ENCODE data around the gene PARPBP.
A peak's percentile ranks its signal among the peaks of the same experiment; 100 is the strongest.
"Not testable (repeated sequence)": the region's sequence is repeated elsewhere in the genome, so short reads cannot be mapped to it uniquely, and the experiment has no call there.

PARPBP gene, protein sequence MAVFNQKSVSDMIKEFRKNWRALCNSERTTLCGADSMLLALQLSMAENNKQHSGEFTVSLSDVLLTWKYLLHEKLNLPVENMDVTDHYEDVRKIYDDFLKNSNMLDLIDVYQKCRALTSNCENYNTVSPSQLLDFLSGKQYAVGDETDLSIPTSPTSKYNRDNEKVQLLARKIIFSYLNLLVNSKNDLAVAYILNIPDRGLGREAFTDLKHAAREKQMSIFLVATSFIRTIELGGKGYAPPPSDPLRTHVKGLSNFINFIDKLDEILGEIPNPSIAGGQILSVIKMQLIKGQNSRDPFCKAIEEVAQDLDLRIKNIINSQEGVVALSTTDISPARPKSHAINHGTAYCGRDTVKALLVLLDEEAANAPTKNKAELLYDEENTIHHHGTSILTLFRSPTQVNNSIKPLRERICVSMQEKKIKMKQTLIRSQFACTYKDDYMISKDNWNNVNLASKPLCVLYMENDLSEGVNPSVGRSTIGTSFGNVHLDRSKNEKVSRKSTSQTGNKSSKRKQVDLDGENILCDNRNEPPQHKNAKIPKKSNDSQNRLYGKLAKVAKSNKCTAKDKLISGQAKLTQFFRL

DNA sequence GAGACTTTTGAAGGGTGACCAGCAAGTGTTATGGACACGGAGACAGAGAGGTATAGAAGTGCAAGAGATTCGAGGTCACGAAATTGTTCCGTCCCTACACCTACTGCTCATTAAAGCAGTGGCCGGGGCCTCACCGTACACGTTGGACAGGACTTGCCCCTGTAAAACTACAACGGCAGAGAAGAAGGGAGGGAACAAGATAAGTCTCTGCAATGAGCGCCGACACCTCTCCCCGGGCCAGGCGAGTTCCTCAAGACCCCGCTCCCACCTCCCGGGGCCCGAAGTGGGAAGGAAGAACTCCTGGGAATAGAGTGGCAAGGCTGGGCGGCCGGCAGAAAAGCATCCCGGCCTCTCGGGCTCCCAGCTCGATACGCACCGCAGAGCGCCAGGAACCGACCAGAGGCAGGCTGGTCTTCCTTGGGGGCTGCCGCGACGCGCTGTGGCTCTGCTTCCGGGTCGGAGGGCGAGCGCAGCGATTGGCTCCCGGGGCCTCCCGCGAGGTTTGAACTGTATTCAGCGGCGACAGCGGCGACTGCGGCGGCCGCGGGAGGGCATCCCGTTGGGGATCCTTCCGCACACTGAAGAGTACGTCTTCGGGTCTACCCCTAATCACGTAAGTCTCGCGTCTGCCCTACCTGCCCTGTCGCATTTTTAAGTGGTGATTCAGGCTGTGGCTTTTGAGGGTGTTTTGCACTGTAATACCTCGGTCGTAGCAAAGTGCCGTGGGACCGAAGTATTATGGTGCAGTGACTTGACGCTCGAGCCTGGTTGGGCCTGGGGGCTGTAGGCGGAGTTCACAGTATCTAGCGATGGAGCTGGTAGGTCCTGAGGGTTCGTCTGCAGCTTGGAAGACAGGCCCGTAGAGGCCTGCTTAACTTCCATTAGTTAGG is at the start of gene PARPBP, which contains the start of gene NUP37:
PARPBP (plus strand) TSS at position 510 of the 890 bp plus-strand sequence. CDS start 3,706 bp downstream, outside the sequence.
NUP37 (minus strand) TSS at position 441 of the 890 bp plus-strand sequence. CDS start 1,596 bp downstream, outside the sequence.
- DNase-seq (ENCODE audit: low read depth) = peak; percentile 85

DNA sequence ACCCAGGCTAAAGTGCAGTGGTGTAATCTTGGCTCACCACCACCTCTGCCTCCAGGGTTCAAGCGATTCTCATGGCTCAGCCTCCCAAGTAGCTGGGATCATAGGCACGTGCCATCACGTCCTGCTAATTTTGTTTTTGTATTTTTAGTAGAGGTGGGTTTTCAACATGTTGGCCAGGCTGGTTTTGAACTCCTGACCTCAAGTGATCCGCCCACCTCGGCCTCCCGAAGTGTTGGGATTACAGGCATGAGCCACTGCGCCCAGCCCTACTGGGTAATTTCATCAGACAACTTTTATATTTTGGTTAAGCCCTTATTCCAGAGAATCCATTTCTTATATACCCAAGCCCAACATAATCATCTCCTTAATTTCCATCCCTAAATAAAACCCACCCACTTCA is 47.9 kb upstream of the PARPBP start:
- not testable (repeated sequence) for DNase-seq (ENCODE audit: low read depth)

DNA sequence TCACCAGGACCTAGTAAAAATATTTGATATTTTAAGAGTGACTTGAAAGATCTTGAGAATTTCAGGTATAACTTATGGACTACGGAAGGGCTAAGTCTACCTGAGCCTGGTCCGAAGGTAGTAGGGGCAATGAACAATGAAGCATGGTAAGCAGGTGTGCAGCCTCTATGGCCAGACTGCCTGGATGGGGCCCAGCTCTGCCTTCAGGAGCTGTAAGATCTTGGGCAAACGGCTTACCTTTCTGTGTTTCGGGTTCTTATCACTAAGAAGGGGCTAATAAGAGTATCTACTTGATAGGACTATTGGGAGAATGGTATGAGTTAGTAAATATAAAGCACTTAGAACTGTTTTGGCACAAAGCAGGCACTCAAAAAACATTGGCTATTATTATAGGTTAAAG is 39.1 kb upstream of the PARPBP start:
- no peak for DNase-seq (ENCODE audit: low read depth)

DNA sequence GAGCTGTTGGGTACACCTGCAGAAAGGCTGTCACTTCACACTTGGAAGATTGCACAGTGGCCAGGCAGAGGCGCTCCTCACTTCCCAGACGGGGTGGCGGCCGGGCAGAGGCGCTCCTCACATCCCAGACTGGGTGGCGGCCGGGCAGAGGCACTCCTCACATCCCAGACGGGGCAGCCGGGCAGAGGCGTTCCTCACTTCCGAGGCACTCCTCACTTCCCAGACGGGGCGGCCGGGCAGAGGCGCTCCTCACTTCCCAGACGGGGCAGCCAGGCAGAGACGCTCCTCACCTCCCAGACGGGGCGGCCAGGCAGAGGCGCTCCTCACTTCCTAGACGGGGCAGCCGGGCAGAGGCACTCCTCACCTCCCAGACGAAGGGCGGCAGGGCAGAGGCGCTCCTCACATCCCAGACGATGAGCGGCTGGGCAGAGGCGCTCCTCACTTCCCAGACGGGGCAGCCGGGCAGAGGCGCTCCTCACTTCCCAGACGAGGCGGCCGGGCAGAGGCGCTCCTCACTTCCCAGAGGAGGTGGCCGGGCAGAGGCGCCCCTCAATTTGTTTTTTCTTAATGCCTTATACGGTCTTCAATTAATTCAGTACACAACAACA is 30.7 kb upstream of the PARPBP start:
- DNase-seq (ENCODE audit: low read depth) = not testable (repeated sequence)

DNA sequence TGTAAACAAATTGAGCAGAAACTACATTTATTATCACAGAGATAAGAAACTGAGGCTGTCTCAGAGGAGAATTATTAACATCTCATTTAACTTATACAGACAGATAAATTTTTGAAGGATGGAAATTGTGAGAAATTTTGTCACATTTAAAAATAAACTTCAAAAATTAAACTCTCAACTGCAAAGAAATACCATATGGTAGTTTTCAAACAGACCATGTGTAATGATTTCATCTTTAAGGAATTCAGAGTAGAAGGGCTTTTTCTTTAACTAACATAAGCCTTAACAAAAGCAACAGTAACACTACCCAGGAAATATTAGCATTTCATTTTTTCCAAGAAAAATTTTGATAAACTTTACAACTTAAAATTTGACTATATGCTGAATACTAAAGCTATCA is 26.7 kb upstream of the PARPBP start:
- no peak for DNase-seq (ENCODE audit: low read depth)

DNA sequence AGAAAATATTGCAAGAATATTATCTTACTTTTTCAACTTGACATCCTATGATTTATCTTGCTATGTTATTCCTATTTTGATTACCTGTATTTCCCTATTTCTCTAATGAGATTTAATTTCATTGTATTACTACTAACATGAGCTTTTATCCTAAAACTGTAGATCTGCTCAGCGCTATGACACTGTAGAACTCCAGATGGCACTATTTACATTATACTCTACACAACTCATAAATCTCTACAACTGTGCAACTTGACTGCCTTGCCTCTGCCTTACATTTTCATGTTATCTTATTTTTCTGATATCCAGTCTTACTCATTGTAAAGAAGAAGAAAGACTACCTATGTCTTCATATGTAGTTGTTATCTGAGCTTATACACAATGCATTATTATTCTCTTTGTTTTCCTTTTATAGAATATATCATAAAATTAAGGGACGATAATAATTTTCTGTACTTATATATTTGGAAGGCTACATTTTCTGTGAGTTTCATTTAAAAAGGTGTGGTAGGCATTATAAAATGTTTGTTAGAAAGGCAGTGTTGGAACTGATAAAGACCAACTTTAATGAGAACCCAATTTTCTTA is 24.2 kb upstream of the PARPBP start:
- no peak for DNase-seq (ENCODE audit: low read depth)

DNA sequence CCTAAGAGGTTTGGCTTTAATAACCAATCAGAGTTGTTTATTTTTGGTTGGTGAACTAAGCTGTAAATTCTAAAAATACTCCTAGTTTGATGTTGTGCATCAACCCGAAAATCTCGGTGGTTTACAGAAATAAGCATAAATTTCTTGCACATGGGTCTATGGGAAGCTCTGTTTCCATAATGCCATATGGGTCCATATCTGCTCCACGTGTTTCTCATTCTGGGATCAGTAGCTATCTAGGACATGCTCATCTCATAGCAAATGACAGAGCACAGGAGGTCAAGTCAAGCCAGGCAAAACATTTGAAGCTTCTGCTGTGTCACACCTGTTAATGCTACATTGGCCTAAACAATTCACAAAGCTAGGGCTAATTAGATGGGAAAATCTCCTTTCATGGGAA is 23.1 kb upstream of the PARPBP start:
- no peak for DNase-seq (ENCODE audit: low read depth)

DNA sequence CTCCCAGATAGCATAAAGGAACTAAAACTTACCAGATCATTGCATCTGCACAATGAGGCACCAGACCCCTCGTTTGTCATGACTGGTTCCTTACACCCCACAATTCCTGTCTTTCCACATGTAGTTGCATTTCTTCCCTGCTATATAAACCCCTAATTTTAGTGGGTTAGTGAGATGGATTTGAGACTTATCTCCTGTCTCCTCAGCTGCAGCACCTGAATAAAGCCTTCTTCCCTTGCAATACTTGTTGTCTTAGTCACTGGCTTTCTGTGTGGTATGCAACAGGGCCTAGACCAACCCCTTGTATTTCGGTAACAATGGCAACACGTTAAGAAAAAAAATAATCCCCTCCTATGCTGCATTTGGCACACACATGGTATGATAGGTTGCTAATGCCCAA is 13.1 kb upstream of the PARPBP start:
- DNase-seq (ENCODE audit: low read depth) = no peak

DNA sequence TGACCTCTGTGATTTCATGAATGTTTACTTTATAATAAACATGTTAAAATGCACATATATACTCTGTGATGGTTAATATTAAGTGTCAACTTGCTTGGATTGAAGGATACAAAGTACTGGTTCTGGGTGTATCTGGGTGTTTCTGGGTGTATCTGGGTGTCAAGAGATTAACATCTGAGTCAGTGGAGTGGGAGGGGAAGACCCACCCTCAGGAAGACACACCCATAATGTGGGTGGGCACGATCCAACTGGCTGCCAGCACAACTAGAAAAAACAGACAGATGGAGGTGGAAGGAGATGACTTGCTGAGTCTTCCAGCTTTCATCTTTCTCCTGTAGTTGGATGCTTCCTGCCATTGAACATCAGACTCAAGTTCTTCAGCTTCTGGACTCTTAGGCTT is 12.0 kb upstream of the PARPBP start:
- DNase-seq (ENCODE audit: low read depth) = no peak

DNA sequence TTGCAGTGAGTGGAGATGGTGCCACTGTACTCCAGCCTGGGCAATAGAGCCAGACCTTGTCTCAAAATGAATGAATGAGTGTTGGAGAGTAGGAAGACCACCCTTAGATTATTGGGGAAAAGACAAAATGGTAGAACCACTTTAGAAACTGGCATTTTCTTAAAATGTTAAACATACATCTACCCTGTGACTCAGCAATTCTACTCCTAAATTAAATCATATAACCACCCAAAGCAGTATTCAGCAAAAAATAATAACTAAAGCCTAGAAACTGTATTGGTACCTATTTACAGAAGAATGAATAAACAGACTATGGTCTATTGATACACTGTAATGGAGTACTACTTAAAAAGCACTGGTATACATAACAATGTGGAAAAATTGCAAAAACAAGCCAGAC is 9.2 kb upstream of the PARPBP start:
- no peak for DNase-seq (ENCODE audit: low read depth)

DNA sequence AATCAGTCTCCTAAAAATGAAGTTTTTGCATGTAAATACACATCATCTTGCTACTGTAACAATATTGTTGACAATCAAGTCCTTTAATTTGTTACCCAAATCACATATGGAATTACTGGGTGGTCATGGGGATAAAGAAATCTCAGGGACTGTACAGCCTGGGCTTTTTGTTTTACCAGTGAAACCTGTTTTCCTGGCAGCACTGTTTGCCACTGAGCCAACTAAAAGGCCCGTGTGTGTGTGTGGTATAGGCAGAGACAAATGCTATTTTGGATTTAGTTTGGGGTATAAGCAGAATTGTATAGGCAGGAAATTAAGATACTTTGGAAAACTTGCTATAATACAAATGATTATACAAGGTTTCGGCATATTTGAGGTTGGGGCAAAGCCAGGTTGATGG is 5.8 kb upstream of the PARPBP start:
- no peak for DNase-seq (ENCODE audit: low read depth)

DNA sequence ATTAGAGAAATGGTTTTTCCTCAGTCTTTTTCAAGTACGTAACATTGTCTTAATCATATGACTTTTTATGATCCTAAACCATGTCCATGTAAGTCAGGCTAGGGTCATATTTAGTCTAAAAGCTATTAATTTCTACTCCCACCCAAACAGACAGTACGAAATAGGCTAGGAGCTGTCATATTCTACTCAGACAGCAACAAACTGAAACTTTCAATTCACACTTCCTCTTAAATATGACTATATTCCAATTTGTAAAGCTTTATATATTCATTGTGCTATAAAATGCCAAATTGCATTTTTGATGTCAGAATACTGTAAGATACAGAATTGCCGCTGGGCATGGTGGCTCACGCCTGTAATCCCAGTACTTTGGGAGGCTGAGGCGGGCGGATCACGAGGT is 3.6 kb upstream of the PARPBP start:
- DNase-seq (ENCODE audit: low read depth) = no peak

DNA sequence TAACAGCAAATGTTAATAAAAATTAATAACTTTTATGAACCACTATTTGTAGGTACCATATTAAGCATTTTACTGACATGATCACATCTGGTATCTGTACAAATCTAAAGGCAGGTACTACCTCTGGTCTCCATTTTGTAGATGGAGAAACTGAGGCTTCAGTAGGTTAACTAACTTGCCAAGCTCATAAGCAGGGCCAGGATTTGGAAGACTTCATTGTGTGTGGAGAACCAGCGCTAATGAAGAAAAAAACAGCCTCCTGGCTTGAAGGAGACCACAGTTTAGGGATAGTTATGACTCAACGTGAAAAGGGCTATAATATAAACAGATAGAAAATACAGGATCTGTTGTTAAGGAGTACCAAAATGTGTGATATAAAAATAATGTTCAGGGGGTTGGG is 1.1 kb upstream of the PARPBP start:
- DNase-seq (ENCODE audit: low read depth) = no peak

DNA sequence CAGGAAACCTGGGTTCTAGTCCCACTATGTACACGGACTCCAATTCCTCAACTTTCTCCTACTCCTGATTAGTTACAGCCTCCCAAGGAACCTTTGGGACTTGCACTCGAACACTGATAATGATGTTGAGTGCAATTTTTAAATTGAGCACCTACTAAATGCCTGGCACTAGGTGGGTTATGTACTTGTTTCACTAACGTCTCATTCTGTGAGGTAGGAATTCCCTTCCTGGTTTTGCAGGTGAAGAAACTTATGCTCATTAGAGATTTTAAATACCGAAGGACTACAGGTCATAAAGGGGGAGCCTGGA is 536 bp downstream of the PARPBP start:
- no peak for DNase-seq (ENCODE audit: low read depth)

DNA sequence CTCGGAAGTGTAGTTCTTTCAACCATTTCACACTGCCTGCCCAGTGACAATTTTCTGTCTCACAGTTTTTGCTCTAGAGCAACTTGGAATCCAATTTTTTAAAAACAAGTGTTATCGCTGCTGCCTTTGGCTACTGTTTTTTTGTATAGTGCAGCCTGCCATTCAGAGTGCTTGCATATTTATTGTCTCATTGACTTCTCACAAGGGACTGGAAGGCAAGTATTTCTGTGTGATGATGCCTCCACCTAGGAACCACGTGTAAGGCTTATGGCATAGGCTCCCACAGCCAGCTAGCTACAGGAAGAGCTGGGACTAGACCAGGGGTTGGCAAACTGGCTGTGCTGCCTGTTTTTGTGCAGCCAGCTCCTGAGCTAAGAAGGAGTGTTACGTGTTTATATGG is 903 bp downstream of the PARPBP start:
- no peak for DNase-seq (ENCODE audit: low read depth)

DNA sequence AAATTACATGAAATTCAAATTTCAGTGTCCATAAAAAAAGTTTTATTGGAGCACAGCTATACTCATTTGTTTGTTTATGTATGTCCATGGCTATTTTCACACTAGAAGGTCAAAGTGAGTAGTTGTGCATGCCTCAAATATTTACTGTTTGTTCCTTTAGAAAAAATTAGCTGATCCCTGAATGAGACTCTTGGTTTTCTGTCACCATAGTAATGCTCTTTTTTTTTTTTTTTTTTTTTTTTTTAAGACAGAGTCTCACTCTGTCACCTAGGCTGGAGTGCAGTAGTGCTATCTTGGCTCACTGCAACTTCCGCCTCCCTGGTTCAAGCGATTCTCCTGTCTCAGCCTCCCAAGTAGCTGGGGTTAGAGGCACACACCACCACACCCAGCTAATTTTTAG is 1.3 kb downstream of the PARPBP start:
- DNase-seq (ENCODE audit: low read depth) = not testable (repeated sequence)

DNA sequence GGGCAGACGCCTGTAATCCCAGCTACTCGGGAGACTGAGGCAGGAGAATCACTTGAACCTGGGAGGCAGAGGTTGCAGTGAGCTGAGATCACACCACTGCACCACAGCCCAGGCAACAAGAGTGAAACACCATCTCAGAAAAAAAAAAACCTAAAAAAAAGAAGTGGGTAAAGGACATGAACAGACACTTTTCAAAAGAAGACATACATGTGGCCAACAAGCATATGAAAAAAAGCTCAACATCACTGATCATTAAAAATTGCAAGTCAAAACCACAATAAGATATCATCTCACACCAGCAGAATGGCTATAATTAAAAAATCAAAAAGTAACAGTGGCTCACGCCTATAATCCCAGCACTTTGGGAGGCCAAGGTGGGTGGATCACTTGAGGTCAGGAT is 10.7 kb downstream of the PARPBP start:
- DNase-seq (ENCODE audit: low read depth) = not testable (repeated sequence)

DNA sequence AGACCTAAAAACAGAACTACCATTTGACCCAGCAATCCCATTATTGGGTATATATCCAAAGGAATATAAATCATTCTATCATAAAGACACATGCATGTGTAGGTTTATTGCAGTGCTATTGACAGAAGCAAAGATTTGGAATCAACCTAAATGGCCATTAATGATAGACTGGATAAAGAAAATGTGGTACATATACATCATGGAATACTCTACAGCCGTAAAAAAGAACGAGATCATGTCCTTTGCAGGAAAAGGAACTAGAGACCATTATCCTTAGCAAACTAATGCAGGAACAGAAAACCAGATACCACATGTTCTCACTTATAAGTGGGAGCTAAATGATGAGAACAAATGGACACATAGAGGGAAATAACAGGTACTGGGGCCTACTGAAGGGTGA is 11.5 kb downstream of the PARPBP start:
- DNase-seq (ENCODE audit: low read depth) = not testable (repeated sequence)

DNA sequence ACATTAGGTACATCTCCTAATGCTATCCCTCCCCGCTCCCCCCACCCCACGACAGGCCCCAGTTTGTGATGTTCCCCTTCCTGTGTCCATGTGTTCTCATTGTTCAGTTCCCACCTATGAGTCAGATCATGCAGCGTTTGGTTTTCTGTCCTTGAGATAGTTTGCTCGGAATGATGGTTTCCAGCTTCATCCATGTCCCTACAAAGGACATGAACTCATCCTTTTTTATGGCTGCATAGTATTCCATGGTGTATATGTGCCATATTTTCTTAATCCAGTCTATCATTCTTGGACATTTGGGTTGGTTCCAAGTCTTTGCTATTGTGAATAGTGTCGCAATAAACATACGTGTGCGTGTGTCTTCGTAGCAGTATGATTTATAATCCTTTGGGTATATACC is 17.6 kb downstream of the PARPBP start:
- DNase-seq (ENCODE audit: low read depth) = not testable (repeated sequence)

DNA sequence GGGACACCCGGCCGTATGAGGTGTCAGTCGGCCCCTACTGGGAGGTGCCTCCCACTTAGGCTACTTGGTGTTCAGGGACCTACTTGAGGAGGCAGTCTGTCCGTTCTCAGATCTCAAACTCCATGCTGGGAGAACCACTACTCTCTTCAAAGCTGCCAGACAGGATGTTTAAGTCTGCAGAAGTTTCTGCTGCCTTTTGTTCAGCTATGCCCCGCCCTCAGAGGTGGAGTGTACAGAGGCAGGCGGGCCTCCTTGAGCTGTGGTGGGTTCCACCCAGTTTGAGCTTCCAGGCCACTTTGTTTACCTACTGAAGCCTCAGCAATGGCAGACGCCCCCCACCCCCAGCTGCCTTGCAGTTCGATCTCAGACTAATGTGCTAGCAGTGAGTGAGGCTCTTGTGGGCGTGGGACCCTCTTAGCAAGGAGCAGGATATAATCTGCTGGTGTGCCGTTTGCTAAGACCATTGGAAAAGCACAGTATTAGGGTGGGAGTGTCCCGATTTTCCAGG is 22.9 kb downstream of the PARPBP start:
- DNase-seq (ENCODE audit: low read depth) = not testable (repeated sequence)

DNA sequence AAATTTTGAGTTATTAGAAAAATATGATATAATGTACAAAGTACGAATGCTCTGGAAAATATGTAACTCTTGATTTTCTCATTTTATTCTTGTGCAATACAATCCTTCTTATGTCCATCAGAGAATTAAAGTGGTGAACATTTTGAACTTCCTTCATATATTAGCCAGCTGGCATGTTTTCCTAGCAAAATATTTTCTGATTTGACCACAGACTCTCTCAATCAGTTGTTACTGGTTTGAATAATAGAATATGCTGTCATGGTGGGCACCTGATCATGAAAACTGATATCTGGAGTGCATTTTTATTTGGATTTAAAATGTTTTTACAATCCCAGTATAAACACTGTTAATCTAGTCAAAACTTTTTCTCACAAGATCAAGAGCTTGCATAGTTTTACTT is 24.2 kb downstream of the PARPBP start:
- DNase-seq (ENCODE audit: low read depth) = no peak

Measured in stimulated activated CD8-positive, alpha-beta memory T cell treated with anti-CD3 and anti-CD28 coated beads, Interleukin-4, amount 100 ng/mL, for 24 hours (primary cell).